ENCODE measurements around the gene RNF175. TPM values are rescaled to one million over a fixed set of nuclear protein-coding genes. Genes with fewer than 3 reads are reported as not detected.

Gene RNF175
- total RNA-seq, 4 donors from 2014 or later: 0.39 to 0.63 TPM; not detected in 2

DNA sequence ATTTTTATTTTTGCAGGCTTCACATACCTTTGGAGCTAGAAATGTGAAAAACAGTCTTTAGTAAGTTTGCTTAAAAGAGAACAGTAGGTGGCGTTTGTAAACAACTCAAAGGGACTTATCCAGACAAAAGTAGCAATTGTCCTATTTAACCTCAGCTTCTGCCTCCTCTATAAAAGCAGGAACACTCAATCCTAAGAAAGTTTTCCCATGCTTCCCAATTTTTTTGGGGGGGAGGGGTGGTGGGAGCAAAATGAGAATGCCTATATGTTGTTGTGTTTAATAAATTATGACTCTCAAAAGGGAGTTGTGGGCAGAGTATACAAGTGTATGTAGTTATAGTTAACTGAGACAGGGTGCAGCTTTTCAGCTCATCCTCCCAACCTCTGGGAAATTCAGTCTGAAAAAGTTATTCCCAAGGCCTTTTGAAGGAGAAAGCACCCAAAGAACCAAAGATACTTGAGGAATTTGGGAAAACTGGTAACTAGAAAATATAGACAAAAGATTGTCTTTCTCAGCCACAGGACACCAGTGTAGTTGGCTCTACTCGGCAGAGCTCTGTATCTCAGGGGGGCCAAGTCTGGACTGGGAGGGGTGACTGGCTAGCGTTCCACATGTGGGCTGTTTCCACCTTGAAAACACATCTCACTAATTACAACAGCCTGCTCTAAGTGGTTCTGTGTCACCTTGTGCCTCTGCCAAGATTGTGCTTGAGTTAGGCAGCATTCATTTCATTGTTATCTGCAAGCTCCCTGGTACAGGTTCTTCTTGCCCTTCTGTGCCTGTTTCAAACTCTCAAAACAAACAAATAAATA, 26.3 kb upstream of the RNF175 start:
- Histone ChIP-seq H3K9me3 (no peaks in the 10 kb centered on the region), H3K4me3 (no peak overlapping the region)

DNA sequence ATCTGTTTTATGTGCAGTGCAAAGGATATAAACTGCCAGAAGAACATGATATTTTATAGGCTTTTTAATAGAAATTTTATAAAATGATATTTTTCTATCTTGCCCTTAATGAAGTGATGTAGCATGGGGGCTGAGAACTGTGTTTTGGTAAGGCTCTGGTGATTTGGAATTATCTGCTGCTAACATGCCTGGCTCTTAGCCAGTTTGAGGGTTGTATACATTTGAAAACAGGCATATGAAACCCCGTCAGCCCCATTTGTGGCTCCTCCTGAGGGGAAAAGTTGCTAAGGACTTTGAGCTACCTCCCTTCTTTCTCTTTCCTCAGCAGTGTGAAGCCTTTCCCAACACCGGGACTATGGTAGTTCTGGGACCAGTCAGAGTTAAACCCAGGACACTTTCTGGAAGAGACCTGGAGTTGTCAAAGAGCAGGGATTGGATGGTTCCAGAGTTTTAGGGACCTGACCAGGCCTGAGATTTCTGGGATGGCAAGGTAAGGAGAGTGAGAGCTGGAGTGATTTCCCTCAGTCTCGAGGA, 24.4 kb upstream of the RNF175 start:
- Histone ChIP-seq H3K27me3 (peaks cover 0 to 30% of the 10 kb centered on the region in 2 donors), H3K36me3 (no peaks in the 10 kb centered on the region), H3K9me3 (no peaks in the 10 kb centered on the region), H3K4me3 (no peak overlapping the region), H3K27ac (no peak overlapping the region), H3K4me1 (peaks cover 0 to 28% (median 8%) of the 10 kb centered on the region in 4 donors)
- DNase-seq (ENCODE audit: low spot score in 2 of 2): no peak
- TF ChIP-seq EP300 (IDR thresholded peaks at IDR 0.05) (no peak), POLR2A (IDR thresholded peaks at IDR 0.05) (no peak)
- TF ChIP-seq, protein P1, sequence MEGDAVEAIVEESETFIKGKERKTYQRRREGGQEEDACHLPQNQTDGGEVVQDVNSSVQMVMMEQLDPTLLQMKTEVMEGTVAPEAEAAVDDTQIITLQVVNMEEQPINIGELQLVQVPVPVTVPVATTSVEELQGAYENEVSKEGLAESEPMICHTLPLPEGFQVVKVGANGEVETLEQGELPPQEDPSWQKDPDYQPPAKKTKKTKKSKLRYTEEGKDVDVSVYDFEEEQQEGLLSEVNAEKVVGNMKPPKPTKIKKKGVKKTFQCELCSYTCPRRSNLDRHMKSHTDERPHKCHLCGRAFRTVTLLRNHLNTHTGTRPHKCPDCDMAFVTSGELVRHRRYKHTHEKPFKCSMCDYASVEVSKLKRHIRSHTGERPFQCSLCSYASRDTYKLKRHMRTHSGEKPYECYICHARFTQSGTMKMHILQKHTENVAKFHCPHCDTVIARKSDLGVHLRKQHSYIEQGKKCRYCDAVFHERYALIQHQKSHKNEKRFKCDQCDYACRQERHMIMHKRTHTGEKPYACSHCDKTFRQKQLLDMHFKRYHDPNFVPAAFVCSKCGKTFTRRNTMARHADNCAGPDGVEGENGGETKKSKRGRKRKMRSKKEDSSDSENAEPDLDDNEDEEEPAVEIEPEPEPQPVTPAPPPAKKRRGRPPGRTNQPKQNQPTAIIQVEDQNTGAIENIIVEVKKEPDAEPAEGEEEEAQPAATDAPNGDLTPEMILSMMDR (IDR thresholded peaks at IDR 0.05): no peak
- 72 to 80% methylated on average over 3 of the region's 3 CpGs for WGBS, 2 donors

More for the DNA sequence above, 26.3 kb upstream of the RNF175 start:
- Histone ChIP-seq H3K27ac (no peak overlapping the region), H3K36me3 (no peaks in the 10 kb centered on the region), H3K4me1 (peaks cover 0 to 47% (median 17%) of the 10 kb centered on the region in 4 donors), H3K27me3 (peaks cover 0 to 49% of the 10 kb centered on the region in 2 donors)
- no peak for DNase-seq (ENCODE audit: low spot score in 2 of 2)
- WGBS, 2 donors: 28 to 30% methylated on average over 3 of the region's 3 CpGs
- no peak for TF ChIP-seq EP300 (IDR thresholded peaks at IDR 0.05)
- TF ChIP-seq, protein P1 (IDR thresholded peaks at IDR 0.05): peak in 4 of 5 experiments; percentile 11 to 61 (median 30)
- TF ChIP-seq POLR2A (IDR thresholded peaks at IDR 0.05): no peak

DNA sequence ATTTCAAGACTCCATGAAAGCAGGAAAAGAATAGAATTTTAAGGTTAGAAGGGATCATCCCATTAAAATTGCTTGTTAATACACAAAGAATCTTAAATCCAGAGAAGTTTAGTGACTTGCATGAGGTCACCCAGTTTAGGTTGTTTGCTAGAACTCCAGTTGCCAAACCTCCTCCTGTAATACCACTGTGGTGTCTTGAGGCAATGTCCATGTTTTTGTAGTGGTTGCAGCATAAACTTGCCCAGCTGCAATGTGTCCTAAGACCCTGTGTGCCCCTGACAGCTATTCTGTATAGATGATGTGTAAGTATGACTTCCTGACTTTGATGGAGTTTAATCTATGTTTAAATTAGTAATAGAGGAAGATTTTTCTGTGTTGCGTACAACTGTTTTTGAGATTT, 22.8 kb upstream of the RNF175 start:
- Histone ChIP-seq H3K36me3 (no peaks in the 10 kb centered on the region), H3K27me3 (peaks cover 0 to 14% of the 10 kb centered on the region in 2 donors), H3K4me3 (no peak overlapping the region), H3K9me3 (peaks cover 0 to 5% (median 0%) of the 10 kb centered on the region in 4 donors), H3K4me1 (peaks cover 0 to 11% (median 0%) of the 10 kb centered on the region in 4 donors), H3K27ac (no peak overlapping the region)
- DNase-seq (ENCODE audit: low spot score in 2 of 2): no peak
- TF ChIP-seq POLR2A (IDR thresholded peaks at IDR 0.05) (no peak), EP300 (IDR thresholded peaks at IDR 0.05) (no peak)
- TF ChIP-seq, protein P1 (IDR thresholded peaks at IDR 0.05): no peak
- WGBS, 2 donors: 93 to 100% methylated on average over 1 of the region's 1 CpG

DNA sequence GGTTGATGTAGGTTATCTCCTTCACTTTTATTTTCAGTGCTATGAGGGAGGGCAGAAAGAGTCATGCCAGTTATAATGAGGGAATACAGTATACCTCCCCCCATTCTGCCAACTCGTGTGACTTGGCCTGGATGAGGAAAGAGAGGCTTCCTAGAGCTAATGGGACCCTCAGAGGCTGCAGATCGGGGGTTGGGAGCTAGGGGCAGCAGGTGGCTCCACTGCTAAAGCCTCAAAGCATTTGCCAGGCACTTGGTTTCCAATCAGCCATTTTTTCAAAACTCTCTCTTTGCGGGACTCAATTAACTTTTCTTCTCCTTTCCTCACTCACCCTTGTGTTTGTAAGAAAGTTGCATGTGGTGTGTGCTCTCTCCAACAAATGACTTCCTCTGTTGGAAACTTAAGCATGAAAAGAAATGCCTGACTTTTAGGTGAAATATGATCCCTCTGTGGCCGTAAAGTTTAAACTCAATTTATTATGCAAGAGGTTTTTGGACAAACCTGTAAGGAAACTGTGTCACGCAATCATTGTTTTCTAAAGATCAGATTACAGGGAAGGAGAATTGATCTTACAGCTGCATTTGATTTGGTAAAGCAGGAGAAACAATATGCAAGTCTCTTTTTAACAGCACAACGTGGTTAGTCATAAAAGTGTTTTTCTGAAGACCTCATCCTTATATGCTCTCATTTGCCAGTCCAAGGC, 22.0 kb upstream of the RNF175 start:
- Histone ChIP-seq H3K27me3 (peaks cover 0 to 7% of the 10 kb centered on the region in 2 donors), H3K36me3 (no peaks in the 10 kb centered on the region), H3K4me1 (peaks cover 0 to 6% (median 0%) of the 10 kb centered on the region in 4 donors), H3K27ac (no peak overlapping the region), H3K4me3 (no peak overlapping the region), H3K9me3 (peaks cover 0 to 5% (median 0%) of the 10 kb centered on the region in 4 donors)
- peak in 1 of 2 donors; percentile 63 for TF ChIP-seq EP300 (IDR thresholded peaks at IDR 0.05)
- TF ChIP-seq, protein P1 (IDR thresholded peaks at IDR 0.05): no peak
- TF ChIP-seq POLR2A (IDR thresholded peaks at IDR 0.05): no peak
- WGBS, 2 donors: 30 to 34% methylated on average over 6 of the region's 6 CpGs
- no peak for DNase-seq (ENCODE audit: low spot score in 2 of 2)
